T-helper 2 cell treated with Interferon-gamma antibody and Interleukin-4, amounts not matched to agents 5 μg/mL and 100 μg/mL, for 36 hours (primary cell): Measurements from ENCODE around the gene GCDH.
"Not testable (repeated sequence)": the region's sequence is repeated elsewhere in the genome, so short reads cannot be mapped to it uniquely, and the experiment has no call there.

Source experiments
- DNase-seq: peaks from one replicate; pipeline ENCODE4 v3.0.0; 2021; ENCODE audit warnings: low spot score
- H3K27ac Mint-ChIP-seq: one replicate; pipeline ENCODE4 v1.8.0; 2021; ENCODE audit warnings: mild to moderate bottlenecking, mixed read lengths
- H3K27me3 Mint-ChIP-seq: one replicate; pipeline ENCODE4 v1.8.0; 2021; ENCODE audit warnings: low read depth, mixed read lengths
- H3K36me3 Mint-ChIP-seq: one replicate; pipeline ENCODE4 v1.8.0; 2021; ENCODE audit warnings: low read depth, mixed read lengths
- H3K4me1 Mint-ChIP-seq: one replicate; pipeline ENCODE4 v1.8.0; 2021; ENCODE audit warnings: low read depth, mixed read lengths
- H3K4me3 Mint-ChIP-seq: one replicate; pipeline ENCODE4 v1.8.0; 2022; ENCODE audit warnings: mild to moderate bottlenecking, moderate library complexity, mixed read lengths
- H3K9me3 Mint-ChIP-seq: one replicate; pipeline ENCODE4 v1.8.0; 2021; ENCODE audit warnings: mixed read lengths

The GCDH gene

DNA sequence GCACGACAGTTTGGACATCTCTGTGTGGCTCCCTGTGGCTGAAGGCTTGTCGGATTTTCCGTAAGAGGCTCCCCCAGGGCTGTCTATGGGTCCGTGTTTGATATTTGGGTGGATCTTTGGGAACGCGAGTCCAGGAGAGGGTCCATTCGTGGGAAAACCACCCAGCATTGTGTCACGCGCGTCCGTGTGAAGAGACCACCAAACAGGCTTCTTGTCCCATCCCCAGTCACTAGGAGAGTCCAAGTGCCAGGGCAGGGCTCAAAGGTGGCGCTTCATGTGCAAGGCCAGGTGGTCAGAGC is 6.4 kb upstream of the GCDH start:
- H3K4me3 Mint-ChIP-seq: peak overlapping the region; percentile 85
- H3K27ac Mint-ChIP-seq: no peak overlapping the region
- H3K27me3 Mint-ChIP-seq: no peaks in the 10 kb centered on the region
- DNase-seq: no peak
- H3K36me3 Mint-ChIP-seq: peaks cover 7% of the 10 kb centered on the region
- H3K9me3 Mint-ChIP-seq: peaks cover 12% of the 10 kb centered on the region
- peaks cover 18% of the 10 kb centered on the region for H3K4me1 Mint-ChIP-seq

GRCh38 chr19:12884926-12885748 is 5.8 kb upstream of the GCDH start:
- H3K27me3 Mint-ChIP-seq: no peaks in the 10 kb centered on the region
- peaks cover 12% of the 10 kb centered on the region for H3K9me3 Mint-ChIP-seq
- H3K4me1 Mint-ChIP-seq: peaks cover 14% of the 10 kb centered on the region
- peaks cover 7% of the 10 kb centered on the region for H3K36me3 Mint-ChIP-seq
- peak overlapping the region; percentile 85 for H3K4me3 Mint-ChIP-seq
- DNase-seq: peak; percentile 86
- H3K27ac Mint-ChIP-seq: peak overlapping the region; percentile 80

- Mint-ChIP-seq H3K4me3 (peak overlapping the region; percentile 43), H3K9me3 (peaks cover 12% of the 10 kb centered on the region), H3K36me3 (peaks cover 7% of the 10 kb centered on the region), H3K27me3 (no peaks in the 10 kb centered on the region), H3K27ac (peak overlapping the region; percentile 10), H3K4me1 (peaks cover 14% of the 10 kb centered on the region)
- DNase-seq: no peak
These were observed 5.0 kb upstream of the GCDH start for GRCh38 chr19:12885749-12886650.

GRCh38 chr19:12886651-12886968 is 4.3 kb upstream of the GCDH start:
- Mint-ChIP-seq H3K36me3 (peaks cover 9% of the 10 kb centered on the region), H3K9me3 (peaks cover 12% of the 10 kb centered on the region), H3K27ac (peak overlapping the region; percentile 10), H3K4me1 (peaks cover 14% of the 10 kb centered on the region), H3K27me3 (no peaks in the 10 kb centered on the region), H3K4me3 (peak overlapping the region; percentile 43)
- no peak for DNase-seq

DNA sequence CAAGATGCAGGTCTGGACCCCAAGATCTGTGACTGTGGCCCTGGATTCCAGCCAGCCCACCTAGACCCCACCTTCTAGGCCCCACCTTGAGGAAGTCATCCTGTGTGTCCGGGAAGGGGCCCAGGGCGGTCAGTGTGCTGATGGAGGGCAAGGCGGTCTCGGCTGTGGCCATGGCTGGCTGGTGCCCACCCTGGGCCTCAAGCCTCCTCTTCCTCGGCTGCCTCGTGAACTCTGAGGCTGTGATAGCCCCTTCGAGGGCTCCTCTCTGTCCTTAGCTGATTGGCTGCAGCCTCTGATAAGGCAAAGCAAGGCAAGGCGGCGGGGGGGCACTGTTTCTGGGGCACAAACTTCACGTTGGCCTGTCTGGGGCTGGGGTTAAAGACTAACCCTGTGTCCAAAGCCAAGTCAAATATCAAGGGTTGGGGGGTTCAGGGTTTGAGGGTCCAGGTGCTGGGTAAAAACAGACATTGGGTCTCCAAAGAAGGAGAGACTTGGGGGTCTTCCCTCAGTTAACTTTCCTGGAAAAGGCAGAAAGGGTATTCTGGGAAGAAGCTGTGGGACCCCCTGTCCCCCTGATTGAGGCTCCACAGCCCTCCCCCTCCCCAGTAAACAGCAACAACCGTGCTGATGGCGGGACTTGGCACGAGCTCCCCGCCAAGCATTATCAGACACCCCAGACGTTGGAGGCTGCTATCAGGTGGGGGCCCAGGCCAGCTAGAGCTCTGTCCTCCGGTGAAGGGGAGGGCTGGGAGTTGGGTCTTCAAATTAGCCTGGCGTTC is 3.8 kb upstream of the GCDH start, which contains the start of gene KLF1:
Gene KLF1 (minus strand): TSS at position 233 of the 779 bp plus-strand sequence. CDS start 61 bp downstream, at position 172.
- Mint-ChIP-seq H3K27ac (peak within 1 kb of the TSS; percentile 10), H3K4me1 (peaks cover 16% of the 10 kb centered on the region), H3K4me3 (peak within 1 kb of the TSS; percentile 43), H3K27me3 (no peaks in the 10 kb centered on the region), H3K36me3 (peaks cover 9% of the 10 kb centered on the region), H3K9me3 (peaks cover 12% of the 10 kb centered on the region)
- DNase-seq: no peak

DNA sequence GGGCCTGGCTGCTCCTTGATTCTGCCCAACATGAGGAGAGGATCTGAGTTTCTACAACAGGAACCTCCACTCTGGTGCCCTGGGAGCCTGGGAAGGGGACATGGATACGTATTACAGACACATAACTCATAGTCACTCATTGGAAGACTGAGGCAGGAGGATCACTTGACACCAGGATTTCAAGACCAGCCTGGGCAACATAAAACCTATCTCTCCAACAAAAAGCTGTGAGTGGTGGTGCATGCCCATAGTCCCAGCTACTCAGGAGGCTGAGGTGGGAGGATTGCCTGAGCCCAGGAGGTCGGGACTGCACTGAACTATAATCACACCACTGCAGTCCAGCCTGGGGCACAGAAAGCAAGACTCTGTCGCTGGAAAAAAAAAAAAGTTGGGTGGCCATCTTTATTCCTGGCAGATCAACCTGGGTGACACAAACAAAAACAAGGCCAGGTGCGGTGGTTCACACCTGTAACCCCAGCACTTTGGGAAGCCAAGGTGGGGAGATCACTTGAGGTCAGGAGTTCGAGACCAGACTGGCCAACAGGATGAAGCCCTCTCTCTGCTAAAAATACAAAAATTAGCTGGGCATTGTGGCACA is 2.9 kb upstream of the GCDH start:
- Mint-ChIP-seq H3K27ac (no peak overlapping the region), H3K27me3 (no peaks in the 10 kb centered on the region), H3K4me1 (peaks cover 18% of the 10 kb centered on the region), H3K4me3 (no peak overlapping the region), H3K36me3 (peaks cover 6% of the 10 kb centered on the region), H3K9me3 (peaks cover 4% of the 10 kb centered on the region)
- no peak for DNase-seq

GRCh38 chr19:12890299-12890786 is 617 bp upstream of the GCDH start:
- not testable (repeated sequence) for DNase-seq, H3K36me3 Mint-ChIP-seq, H3K27me3 Mint-ChIP-seq, H3K9me3 Mint-ChIP-seq
- Mint-ChIP-seq H3K4me3 (peak overlapping the region; percentile 97), H3K4me1 (peaks cover 14% of the 10 kb centered on the region), H3K27ac (peak overlapping the region; percentile 88)

GRCh38 chr19:12891553-12892021 is 627 bp downstream of the GCDH start:
- peaks cover 10% of the 10 kb centered on the region for H3K36me3 Mint-ChIP-seq
- no peaks in the 10 kb centered on the region for H3K9me3 Mint-ChIP-seq
- H3K27me3 Mint-ChIP-seq: no peaks in the 10 kb centered on the region
- H3K4me3 Mint-ChIP-seq: peak overlapping the region; percentile 97
- DNase-seq: peak; percentile 9
- H3K4me1 Mint-ChIP-seq: peaks cover 14% of the 10 kb centered on the region
- peak overlapping the region; percentile 88 for H3K27ac Mint-ChIP-seq

- H3K4me3 Mint-ChIP-seq: peak overlapping the region; percentile 63
- H3K4me1 Mint-ChIP-seq: peaks cover 14% of the 10 kb centered on the region
- no peak overlapping the region for H3K27ac Mint-ChIP-seq
- H3K27me3 Mint-ChIP-seq: no peaks in the 10 kb centered on the region
- peaks cover 13% of the 10 kb centered on the region for H3K36me3 Mint-ChIP-seq
- no peak for DNase-seq
- H3K9me3 Mint-ChIP-seq: no peaks in the 10 kb centered on the region
These were observed 2.6 kb downstream of the GCDH start for GRCh38 chr19:12893582-12893981.

DNA sequence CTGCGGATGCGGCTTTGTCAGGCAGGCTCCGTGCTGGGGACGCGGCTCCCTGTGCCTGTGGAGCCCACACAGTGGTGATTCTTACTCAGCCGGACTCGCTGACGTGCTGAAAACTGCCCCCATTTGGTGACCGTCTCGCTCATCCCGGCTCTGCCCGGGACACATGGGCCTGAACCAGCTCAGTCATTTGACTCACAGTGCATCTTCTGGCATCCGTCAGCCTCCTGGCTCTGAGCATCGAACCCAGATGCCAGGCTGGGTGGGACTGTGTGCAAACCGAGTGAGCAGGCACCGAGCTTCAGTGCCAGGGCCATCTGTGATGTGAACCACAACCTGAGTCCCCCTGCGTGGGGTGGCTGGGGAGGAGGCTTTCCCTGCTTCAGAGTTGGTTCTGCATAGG is 5.5 kb downstream of the GCDH start:
- Mint-ChIP-seq H3K4me1 (peaks cover 5% of the 10 kb centered on the region), H3K27ac (no peak overlapping the region), H3K27me3 (no peaks in the 10 kb centered on the region), H3K4me3 (no peak overlapping the region), H3K36me3 (peaks cover 10% of the 10 kb centered on the region), H3K9me3 (no peaks in the 10 kb centered on the region)
- DNase-seq: no peak

GRCh38 chr19:12899891-12900518 is 9.0 kb downstream of the GCDH start:
- peaks cover 6% of the 10 kb centered on the region for H3K36me3 Mint-ChIP-seq
- H3K9me3 Mint-ChIP-seq: no peaks in the 10 kb centered on the region
- H3K4me1 Mint-ChIP-seq: no peaks in the 10 kb centered on the region
- no peak overlapping the region for H3K4me3 Mint-ChIP-seq
- H3K27ac Mint-ChIP-seq: no peak overlapping the region
- DNase-seq: no peak
- H3K27me3 Mint-ChIP-seq: no peaks in the 10 kb centered on the region

GRCh38 chr19:12907166-12907565 is 16.2 kb downstream of the GCDH start:
- Mint-ChIP-seq H3K4me3 (no peak overlapping the region), H3K9me3 (no peaks in the 10 kb centered on the region), H3K4me1 (no peaks in the 10 kb centered on the region), H3K27ac (no peak overlapping the region), H3K27me3 (no peaks in the 10 kb centered on the region), H3K36me3 (peaks cover 4% of the 10 kb centered on the region)
- DNase-seq: no peak

- H3K4me1 Mint-ChIP-seq: peaks cover 13% of the 10 kb centered on the region
- DNase-seq: no peak
- no peak overlapping the region for H3K27ac Mint-ChIP-seq
- no peak overlapping the region for H3K4me3 Mint-ChIP-seq
- H3K9me3 Mint-ChIP-seq: no peaks in the 10 kb centered on the region
- H3K36me3 Mint-ChIP-seq: peaks cover 2% of the 10 kb centered on the region
- no peaks in the 10 kb centered on the region for H3K27me3 Mint-ChIP-seq
These were observed 21.6 kb downstream of the GCDH start for GRCh38 chr19:12912571-12912970.
